ENCODE data around the gene SNX10. TPM values are rescaled to one million over a fixed set of nuclear protein-coding genes. Genes with fewer than 3 reads are reported as not detected.

Gene SNX10
- total RNA-seq, 2 donors from 2014 or later: 9.8 to 12.4 TPM

DNA sequence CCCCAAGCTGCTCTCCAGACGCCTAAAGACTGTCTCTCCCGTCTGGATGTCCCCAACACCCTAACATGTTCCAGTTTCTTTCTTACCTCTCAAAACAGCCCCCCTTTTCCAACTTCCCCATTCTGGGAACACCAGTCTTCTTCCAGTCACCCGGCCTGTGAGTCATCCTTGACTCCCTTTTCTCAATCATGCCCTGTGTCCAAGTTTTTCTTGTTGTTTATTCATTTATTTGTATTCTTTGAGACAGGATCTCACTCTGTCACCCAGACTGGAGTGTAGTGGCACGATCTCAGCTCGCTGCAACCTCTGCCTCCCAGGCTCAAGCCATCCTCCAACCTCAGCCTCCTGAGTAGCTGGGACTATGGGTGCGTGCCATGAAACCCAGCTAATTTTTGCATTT is 15.6 kb downstream of the SNX10 start:
- DNase-seq (no peak), ATAC-seq (no peak)
- H3K4me1 Mint-ChIP-seq: peaks cover 23% of the 10 kb centered on the region
- no peak overlapping the region for H3K4me3 Mint-ChIP-seq
- peaks cover 7% of the 10 kb centered on the region for H3K36me3 Mint-ChIP-seq (ENCODE audit: low read depth)
- H3K27me3 Mint-ChIP-seq: no peaks in the 10 kb centered on the region
- H3K27ac Mint-ChIP-seq: peak overlapping the region; percentile 54
- no peaks in the 10 kb centered on the region for H3K9me3 ChIP-seq (ENCODE audit: control insufficient read depth, low read length, poor library complexity, severe bottlenecking)

DNA sequence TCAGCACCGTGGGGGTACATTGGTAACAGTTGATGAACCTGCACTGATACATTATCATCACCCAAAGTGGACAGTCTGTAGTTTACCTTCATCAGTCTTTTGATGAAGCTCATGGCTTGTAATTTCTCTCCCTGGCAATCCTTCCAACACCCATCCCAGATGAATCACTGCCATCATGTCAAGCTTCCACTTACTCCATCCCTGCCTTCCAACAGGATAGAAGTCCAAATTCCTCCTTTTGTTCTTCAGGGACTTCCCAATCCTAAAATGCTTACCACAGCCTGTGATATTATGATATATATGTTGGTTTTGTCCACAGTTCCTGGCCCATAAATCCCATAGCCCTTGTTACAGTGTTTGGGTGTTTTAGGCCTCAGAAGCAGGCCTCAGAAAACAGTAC is 16.1 kb downstream of the SNX10 start:
- peaks cover 7% of the 10 kb centered on the region for H3K36me3 Mint-ChIP-seq (ENCODE audit: low read depth)
- ATAC-seq (no peak), DNase-seq (no peak)

DNA sequence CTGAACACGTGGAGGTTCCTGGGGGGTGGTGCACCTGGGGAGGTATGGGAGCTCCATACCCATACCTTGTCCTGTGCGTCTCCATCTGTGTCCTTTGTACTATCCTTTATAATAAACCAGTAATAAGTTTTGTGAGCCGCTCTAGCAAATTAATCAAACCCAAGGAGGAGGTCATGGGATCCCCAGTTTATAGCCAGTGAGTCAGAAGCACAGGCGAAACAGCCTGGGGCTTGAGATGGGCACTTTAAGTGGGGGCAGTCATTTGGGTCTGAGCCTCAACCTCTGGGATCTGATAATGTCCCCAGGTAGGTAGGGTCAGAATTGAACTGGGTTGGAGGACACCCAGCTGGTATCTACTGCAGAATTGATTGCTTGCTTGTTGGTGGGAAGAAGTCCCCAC is 16.9 kb downstream of the SNX10 start:
- H3K27ac Mint-ChIP-seq: peak overlapping the region; percentile 62
- peaks cover 4% of the 10 kb centered on the region for H3K36me3 Mint-ChIP-seq (ENCODE audit: low read depth)
- H3K4me1 Mint-ChIP-seq: peaks cover 20% of the 10 kb centered on the region
- H3K9me3 ChIP-seq (ENCODE audit: control insufficient read depth, low read length, poor library complexity, severe bottlenecking): no peaks in the 10 kb centered on the region
- no peak for ATAC-seq
- DNase-seq: no peak
- no peaks in the 10 kb centered on the region for H3K27me3 Mint-ChIP-seq
- H3K4me3 Mint-ChIP-seq: no peak overlapping the region

More for the DNA sequence above, 16.1 kb downstream of the SNX10 start:
- H3K4me3 Mint-ChIP-seq: no peak overlapping the region
- no peak overlapping the region for H3K27ac Mint-ChIP-seq
- no peaks in the 10 kb centered on the region for H3K27me3 Mint-ChIP-seq
- no peaks in the 10 kb centered on the region for H3K9me3 ChIP-seq (ENCODE audit: control insufficient read depth, low read length, poor library complexity, severe bottlenecking)
- peaks cover 24% of the 10 kb centered on the region for H3K4me1 Mint-ChIP-seq

DNA sequence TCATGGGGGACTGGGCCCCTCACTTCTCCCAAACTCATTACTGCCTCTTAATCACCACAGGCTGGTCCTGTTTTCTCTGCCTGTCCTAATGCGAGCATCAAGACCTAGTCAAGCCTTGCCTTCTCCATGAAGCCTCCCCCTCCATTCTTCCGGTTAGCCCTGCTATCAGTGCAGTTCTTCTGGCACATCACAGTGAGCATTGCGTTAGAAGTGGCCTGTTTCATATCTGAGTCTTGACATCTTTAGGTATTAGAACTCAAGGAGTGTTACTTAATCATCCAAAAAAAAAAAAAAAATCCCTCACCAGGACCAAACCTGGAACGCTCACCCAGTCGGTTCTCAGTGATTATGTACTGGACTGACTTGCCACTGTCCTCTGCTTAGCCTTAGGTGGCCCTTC is 17.4 kb downstream of the SNX10 start:
- Mint-ChIP-seq H3K27ac (peak overlapping the region; percentile 62), H3K4me1 (peaks cover 18% of the 10 kb centered on the region), H3K36me3 (ENCODE audit: low read depth) (peaks cover 4% of the 10 kb centered on the region), H3K27me3 (no peaks in the 10 kb centered on the region), H3K4me3 (no peak overlapping the region)
- no peak for DNase-seq
- no peaks in the 10 kb centered on the region for H3K9me3 ChIP-seq (ENCODE audit: control insufficient read depth, low read length, poor library complexity, severe bottlenecking)
- no peak for ATAC-seq

DNA sequence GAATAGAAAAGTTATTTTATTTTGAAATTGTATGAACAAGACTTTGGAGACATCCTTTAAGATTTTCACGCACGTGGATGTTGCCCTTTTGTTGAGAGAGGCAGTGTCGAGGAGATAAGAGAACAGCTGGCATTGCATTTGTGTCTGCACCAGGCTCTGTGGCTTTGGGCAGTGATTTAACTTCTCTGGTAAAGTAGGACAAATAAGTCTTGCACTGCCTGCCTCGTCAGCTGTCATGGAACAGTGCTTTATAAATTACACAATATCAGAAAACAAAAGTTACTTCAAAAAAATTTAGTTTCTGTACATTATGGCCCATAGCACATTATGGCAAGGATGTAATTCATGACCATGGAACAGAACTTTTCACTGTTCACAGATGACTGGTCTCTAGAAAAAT is 20.1 kb downstream of the SNX10 start:
- no peak for ATAC-seq

DNA sequence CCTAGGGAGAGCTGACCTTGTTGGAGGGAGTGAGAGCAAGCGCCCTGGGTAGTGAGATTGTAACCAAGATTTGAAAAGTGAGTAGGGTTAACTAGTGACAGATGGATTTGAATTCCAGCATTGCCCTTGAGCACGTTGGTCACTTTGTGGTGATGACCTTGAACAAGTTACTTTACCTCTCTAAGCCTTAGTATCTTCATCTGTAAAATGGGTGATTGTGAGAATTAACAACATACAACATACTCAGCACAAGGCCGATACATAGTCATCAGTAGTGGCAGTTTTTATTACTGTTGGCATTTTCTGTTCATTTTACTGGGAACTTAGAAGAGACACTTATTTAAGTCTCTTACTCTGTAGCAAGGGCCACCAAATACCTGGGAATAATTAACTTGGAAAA is 25.5 kb downstream of the SNX10 start:
- H3K4me1 Mint-ChIP-seq: peaks cover 19% of the 10 kb centered on the region
- no peaks in the 10 kb centered on the region for H3K9me3 ChIP-seq (ENCODE audit: control insufficient read depth, low read length, poor library complexity, severe bottlenecking)
- no peak overlapping the region for H3K4me3 Mint-ChIP-seq
- DNase-seq (no peak), ATAC-seq (no peak)
- H3K27ac Mint-ChIP-seq: no peak overlapping the region
- no peaks in the 10 kb centered on the region for H3K27me3 Mint-ChIP-seq
- no peaks in the 10 kb centered on the region for H3K36me3 Mint-ChIP-seq (ENCODE audit: low read depth)

More for the DNA sequence above, 20.1 kb downstream of the SNX10 start:
- Mint-ChIP-seq H3K27ac (no peak overlapping the region), H3K27me3 (no peaks in the 10 kb centered on the region), H3K36me3 (ENCODE audit: low read depth) (peaks cover 4% of the 10 kb centered on the region), H3K4me3 (no peak overlapping the region), H3K4me1 (peaks cover 10% of the 10 kb centered on the region)
- no peak for DNase-seq
- no peaks in the 10 kb centered on the region for H3K9me3 ChIP-seq (ENCODE audit: control insufficient read depth, low read length, poor library complexity, severe bottlenecking)

DNA sequence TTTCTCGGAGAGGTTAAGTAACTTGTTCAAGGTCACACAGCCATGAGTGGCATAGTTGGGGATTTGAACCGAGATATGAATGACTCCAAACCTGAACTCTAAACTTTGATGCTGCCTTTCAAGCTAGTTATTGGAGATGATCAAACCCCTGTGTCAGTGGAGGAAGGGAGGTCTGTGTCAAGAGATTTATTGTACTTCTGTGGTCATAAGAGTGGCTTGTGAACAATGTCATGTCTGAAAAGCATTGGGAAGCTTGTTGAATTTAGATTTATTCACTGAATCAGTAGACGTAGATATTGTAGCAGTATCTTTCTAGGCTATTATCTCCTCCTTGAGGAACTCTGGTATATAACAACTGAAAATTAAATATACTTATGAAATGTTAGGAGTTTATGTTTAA is 27.3 kb downstream of the SNX10 start:
- H3K9me3 ChIP-seq (ENCODE audit: control insufficient read depth, low read length, poor library complexity, severe bottlenecking): no peaks in the 10 kb centered on the region
- no peak overlapping the region for H3K27ac Mint-ChIP-seq
- ATAC-seq (no peak), DNase-seq (no peak)
- no peak overlapping the region for H3K4me3 Mint-ChIP-seq
- H3K4me1 Mint-ChIP-seq: peaks cover 22% of the 10 kb centered on the region
- no peaks in the 10 kb centered on the region for H3K27me3 Mint-ChIP-seq
- H3K36me3 Mint-ChIP-seq (ENCODE audit: low read depth): peaks cover 2% of the 10 kb centered on the region

DNA sequence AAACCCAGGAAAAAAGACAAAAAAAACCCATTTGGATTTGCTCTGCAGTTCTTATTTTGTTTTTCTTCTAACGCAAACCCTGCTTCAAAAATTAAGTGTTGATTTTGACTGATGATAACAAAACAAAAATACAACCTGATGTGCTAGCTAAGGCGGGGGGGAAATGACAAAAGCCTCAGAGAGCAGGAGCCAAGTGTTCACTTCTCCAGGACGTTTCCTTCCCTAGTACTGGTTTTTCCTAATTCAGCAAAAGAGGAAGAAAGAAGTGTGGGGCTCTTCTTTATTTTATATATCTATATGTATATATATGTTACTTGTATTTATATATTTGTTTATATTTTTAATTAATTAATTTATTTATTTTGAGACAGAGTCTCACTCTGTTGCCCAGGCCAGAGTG is 28.0 kb downstream of the SNX10 start:
- Mint-ChIP-seq H3K4me1 (peaks cover 23% of the 10 kb centered on the region), H3K27ac (no peak overlapping the region), H3K27me3 (no peaks in the 10 kb centered on the region), H3K36me3 (ENCODE audit: low read depth) (peaks cover 2% of the 10 kb centered on the region), H3K4me3 (no peak overlapping the region)
- ATAC-seq (no peak), DNase-seq (no peak)
- H3K9me3 ChIP-seq (ENCODE audit: control insufficient read depth, low read length, poor library complexity, severe bottlenecking): no peaks in the 10 kb centered on the region

DNA sequence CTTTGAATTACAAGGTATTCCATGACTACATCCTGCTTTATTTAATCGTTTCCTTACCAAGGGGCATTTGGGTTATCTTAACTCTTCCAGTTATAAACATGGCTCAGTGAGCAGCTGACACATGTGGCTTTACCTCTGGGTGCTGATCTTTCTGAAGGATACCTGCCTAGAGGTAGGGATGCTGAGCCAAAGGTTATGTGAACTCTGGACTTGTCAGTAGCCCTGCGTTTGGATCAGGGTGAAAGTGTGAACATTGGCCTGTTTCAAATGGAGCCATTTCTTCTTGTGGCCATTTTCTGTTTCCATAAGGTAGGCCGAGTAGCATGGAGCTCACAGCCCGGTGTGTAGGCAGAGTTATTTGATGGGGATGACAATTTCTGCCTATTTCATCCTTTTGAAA is 29.2 kb downstream of the SNX10 start:
- Mint-ChIP-seq H3K4me3 (no peak overlapping the region), H3K27me3 (no peaks in the 10 kb centered on the region), H3K36me3 (ENCODE audit: low read depth) (peaks cover 2% of the 10 kb centered on the region), H3K27ac (no peak overlapping the region), H3K4me1 (peaks cover 21% of the 10 kb centered on the region)
- DNase-seq: no peak
- ATAC-seq: no peak
- H3K9me3 ChIP-seq (ENCODE audit: control insufficient read depth, low read length, poor library complexity, severe bottlenecking): no peaks in the 10 kb centered on the region

DNA sequence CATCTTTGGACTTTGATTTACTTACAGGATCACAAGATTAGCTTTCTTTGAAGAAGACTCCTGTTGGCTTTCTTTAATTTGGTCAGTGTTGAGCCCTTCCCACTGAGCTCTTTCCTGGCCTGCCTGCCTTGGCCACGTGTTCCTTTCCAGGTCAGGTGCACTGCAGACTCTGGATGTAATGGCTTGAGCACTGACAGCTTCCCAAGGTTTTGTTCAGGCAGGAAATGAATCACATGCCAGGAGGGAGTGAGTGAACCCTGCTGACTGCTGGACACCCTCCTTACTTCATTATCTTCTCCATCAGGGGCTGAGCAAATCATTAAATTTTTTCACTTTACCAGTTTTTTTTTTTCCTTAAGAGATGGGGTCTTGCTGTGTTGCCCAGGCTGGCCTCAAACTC is 29.8 kb downstream of the SNX10 start:
- Mint-ChIP-seq H3K36me3 (ENCODE audit: low read depth) (peaks cover 2% of the 10 kb centered on the region), H3K4me1 (peaks cover 21% of the 10 kb centered on the region), H3K4me3 (no peak overlapping the region), H3K27ac (no peak overlapping the region), H3K27me3 (no peaks in the 10 kb centered on the region)
- DNase-seq (no peak), ATAC-seq (no peak)
- H3K9me3 ChIP-seq (ENCODE audit: control insufficient read depth, low read length, poor library complexity, severe bottlenecking): no peaks in the 10 kb centered on the region

DNA sequence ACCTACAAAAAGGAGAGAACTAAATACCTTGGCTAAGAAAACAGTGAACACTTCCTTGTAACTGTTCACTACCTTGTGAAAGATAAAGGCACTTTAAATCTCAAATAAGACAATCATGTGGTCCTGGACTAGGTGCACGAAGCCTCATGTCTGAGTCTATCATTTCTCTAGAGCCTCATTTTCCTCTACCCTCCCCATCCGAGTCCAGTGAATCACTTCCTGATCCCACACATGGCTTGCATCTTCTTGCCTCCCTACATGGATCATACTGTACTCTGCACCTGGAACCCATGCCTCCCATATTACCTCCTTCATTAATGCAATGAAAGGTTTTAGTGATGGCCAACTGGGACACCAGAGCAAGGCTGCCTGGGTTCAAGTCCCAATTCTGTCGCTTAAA is 34.5 kb downstream of the SNX10 start:
- H3K9me3 ChIP-seq (ENCODE audit: control insufficient read depth, low read length, poor library complexity, severe bottlenecking): no peaks in the 10 kb centered on the region
- H3K4me1 Mint-ChIP-seq: peaks cover 32% of the 10 kb centered on the region
- no peak for ATAC-seq
- H3K4me3 Mint-ChIP-seq: no peak overlapping the region
- H3K36me3 Mint-ChIP-seq (ENCODE audit: low read depth): peaks cover 10% of the 10 kb centered on the region
- DNase-seq: no peak
- no peak overlapping the region for H3K27ac Mint-ChIP-seq
- H3K27me3 Mint-ChIP-seq: no peaks in the 10 kb centered on the region

DNA sequence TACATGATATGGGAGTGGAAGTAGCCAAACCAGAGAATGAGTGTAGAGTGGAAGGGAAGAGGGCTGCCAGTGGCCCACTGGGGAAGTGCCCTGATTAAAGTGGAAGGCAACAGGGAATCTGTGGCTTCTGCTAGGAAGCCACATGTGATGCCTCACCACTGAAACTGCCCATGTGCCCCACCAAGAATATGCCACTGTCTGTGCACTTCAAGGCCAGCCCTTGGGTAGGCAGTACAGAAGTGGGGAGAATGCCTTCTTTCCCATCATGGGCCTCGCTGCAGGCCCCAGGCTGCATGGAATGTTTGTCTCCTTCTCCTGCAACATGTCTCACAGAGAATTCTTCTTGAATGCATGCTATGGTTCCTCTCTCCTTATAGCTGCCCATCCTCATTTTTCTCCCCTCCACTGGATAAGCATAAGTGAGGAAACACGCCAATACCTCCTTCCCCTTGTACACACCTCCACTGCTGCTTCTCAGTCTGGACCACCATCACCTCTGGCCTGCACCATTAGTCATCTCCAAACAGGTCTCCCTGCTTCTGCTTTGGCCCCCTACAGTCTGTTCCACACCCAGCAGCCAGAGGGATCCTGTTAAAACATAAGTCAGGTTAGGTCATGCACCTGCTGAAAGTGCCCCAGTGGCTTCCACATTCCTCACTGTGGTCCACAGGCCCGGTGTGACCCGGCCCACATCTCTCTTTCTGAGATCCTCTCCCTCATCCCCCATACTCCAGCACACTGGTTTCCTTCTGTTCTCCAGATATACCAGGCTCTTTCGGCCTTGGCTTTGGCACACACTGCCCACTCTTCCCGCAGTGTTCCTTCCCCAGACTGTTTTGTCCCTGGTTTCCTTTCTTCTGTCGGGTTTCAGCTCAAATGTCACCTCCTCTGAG is 37.1 kb downstream of the SNX10 start:
- H3K4me1 Mint-ChIP-seq: peaks cover 27% of the 10 kb centered on the region
- H3K9me3 ChIP-seq (ENCODE audit: control insufficient read depth, low read length, poor library complexity, severe bottlenecking): no peaks in the 10 kb centered on the region
- peak overlapping the region; percentile 72 for H3K27ac Mint-ChIP-seq
- peaks cover 8% of the 10 kb centered on the region for H3K36me3 Mint-ChIP-seq (ENCODE audit: low read depth)
- H3K4me3 Mint-ChIP-seq: no peak overlapping the region
- DNase-seq (no peak), ATAC-seq (no peak)
- H3K27me3 Mint-ChIP-seq: no peaks in the 10 kb centered on the region

DNA sequence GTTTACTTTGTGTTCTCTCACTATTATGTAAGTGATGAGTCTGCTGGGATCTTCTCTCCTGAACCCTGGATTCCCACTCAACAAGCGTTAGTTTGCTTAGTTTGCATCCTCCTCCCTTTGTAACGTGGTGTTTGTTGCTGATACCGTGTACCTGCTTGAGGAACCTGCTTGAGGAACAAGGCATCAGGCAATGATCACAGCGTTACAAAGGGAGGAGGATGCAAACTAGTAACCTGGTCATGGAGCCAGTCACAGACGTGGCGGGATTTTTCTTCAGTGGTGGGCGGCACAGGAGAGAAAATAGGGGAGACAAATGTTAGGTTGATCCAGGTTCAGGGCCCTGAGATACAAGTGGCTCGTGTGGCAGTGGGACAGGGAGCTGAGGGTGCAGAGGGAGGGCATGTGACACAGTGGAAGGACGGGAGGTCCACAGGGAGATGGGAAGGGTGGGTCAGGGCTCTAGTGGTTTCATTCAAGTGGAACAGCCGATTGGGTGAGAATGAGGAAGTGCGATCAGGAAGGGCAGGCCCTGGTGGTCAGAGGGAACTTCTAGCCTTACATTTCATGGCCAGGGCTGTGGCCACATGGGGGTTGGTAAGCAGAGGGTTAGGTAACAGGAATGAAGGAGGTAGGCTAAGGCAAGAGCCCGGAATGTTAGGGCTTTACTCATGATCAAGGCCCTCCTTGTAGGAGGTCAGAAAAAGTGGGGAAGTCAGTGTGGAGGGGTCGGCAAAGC is 38.0 kb downstream of the SNX10 start:
- no peaks in the 10 kb centered on the region for H3K27me3 Mint-ChIP-seq
- DNase-seq (no peak), ATAC-seq (peak; percentile 21)
- peaks cover 11% of the 10 kb centered on the region for H3K36me3 Mint-ChIP-seq (ENCODE audit: low read depth)
- peak overlapping the region; percentile 72 for H3K27ac Mint-ChIP-seq
- H3K4me3 Mint-ChIP-seq: peak overlapping the region; percentile 63
- peaks cover 31% of the 10 kb centered on the region for H3K4me1 Mint-ChIP-seq
- no peaks in the 10 kb centered on the region for H3K9me3 ChIP-seq (ENCODE audit: control insufficient read depth, low read length, poor library complexity, severe bottlenecking)
